B cell (primary cell): Measurements from ENCODE around the gene CEP85L. TPM values are rescaled to one million over a fixed set of nuclear protein-coding genes. Genes with fewer than 3 reads are reported as not detected.

Experiments used
- ATAC-seq: fragments of 200-7000 bp; cut with Tn5 transposase; one replicate; pipeline ENCODE4 v1.10.0; 2021; ENCODE audit warnings: low read depth, mild to moderate bottlenecking, moderate number of reproducible peaks, moderate library complexity
- CTCF ChIA-PET: fragments of 350-600 bp; sonication (Branson Sonifier 250); formaldehyde crosslinking; loops from one replicate; lab custom pipeline; 2021; ENCODE audit warnings: antibody characterized with exemption, inconsistent platforms; lab: Charles Lee
- POLR2A ChIA-PET: fragments of 350-600 bp; sonication (Branson Sonifier 250); formaldehyde crosslinking; loops from one replicate; lab custom pipeline; 2021; ENCODE audit warnings: antibody characterized with exemption; lab: Charles Lee
- DNase-seq: peaks from one replicate; pipeline ENCODE4 v3.0.0; 2013
- H2AFZ ChIP-seq: 2 replicates; pipeline ENCODE4 v1.6.1; 2012; ENCODE audit warnings: mild to moderate bottlenecking, low read depth, low read length; ENCODE audit not compliant: insufficient read depth, poor library complexity, severe bottlenecking
- H3K27ac ChIP-seq, 2 donors: 1 replicate in 1 of 2; 2 replicates in 1 of 2; pipeline ENCODE4 v1.5.1; 2012 to 2013; ENCODE audit warnings: low read length in 2 of 2, mild to moderate bottlenecking in 2 of 2, moderate library complexity in 1 of 2
- H3K27me3 ChIP-seq, 4 experiments: fragments of 200-600 bp in 1 of 4; sonication (generic) in 1 of 4; replicated peaks in 1 of 4; 1 replicate in 2 of 4; 2 replicates in 2 of 4; pipeline versions ENCODE4 v1.6.1 to v1.7.0; 2013 to 2016; ENCODE audit warnings: low read length in 3 of 4, mild to moderate bottlenecking in 2 of 4, mixed read lengths in 1 of 4, moderate library complexity in 1 of 4; ENCODE audit not compliant: insufficient read depth in 4 of 4, control insufficient read depth in 3 of 4; ENCODE audit errors: control extremely low read depth in 1 of 4
- H3K36me3 ChIP-seq, 2 experiments: replicated peaks in 1 of 2; 1 replicate in 1 of 2; 2 replicates in 1 of 2; pipeline versions ENCODE4 v1.6.1 to v1.7.1; 2013; ENCODE audit warnings: low read length in 1 of 2; ENCODE audit not compliant: insufficient read depth in 2 of 2, control insufficient read depth in 1 of 2; ENCODE audit errors: control extremely low read depth in 1 of 2, extremely low read depth in 1 of 2
- H3K4me1 ChIP-seq, 2 donors: fragments of 200-600 bp in 1 of 2; sonication (generic) in 1 of 2; 1 replicate in 1 of 2; 2 replicates in 1 of 2; pipeline versions ENCODE4 v1.5.1 to v1.6.1; 2013 to 2017; ENCODE audit warnings: low read length in 2 of 2; ENCODE audit not compliant: control insufficient read depth in 2 of 2, insufficient read depth in 2 of 2
- H3K4me2 ChIP-seq: replicated peaks from 2 replicates; pipeline ENCODE3; 2012; ENCODE audit warnings: mild to moderate bottlenecking, low read depth, low read length; ENCODE audit not compliant: poor library complexity, severe bottlenecking
- H3K4me3 ChIP-seq, 5 experiments: fragments of 200-600 bp in 1 of 5; sonication (generic) in 1 of 5; 1 replicate in 3 of 5; 2 replicates in 2 of 5; pipeline versions ENCODE4 v1.5.1 to v1.7.0; 2011 to 2016; ENCODE audit warnings: low read length in 4 of 5, mild to moderate bottlenecking in 4 of 5, low read depth in 2 of 5, control low read depth in 1 of 5, moderate library complexity in 1 of 5; ENCODE audit not compliant: insufficient read depth in 1 of 5; ENCODE audit errors: control extremely low read depth in 1 of 5, extremely low read depth in 1 of 5
- H3K79me2 ChIP-seq: fragments of 200-600 bp; sonication (generic); one replicate; pipeline ENCODE4 v1.6.0; 2016; ENCODE audit warnings: low read length; ENCODE audit not compliant: control insufficient read depth, insufficient read depth
- H3K9ac ChIP-seq: fragments of 200-600 bp; sonication (generic); 2 replicates; pipeline ENCODE4 v1.6.1; 2017; ENCODE audit warnings: mild to moderate bottlenecking, low read length, moderate library complexity
- H3K9me3 ChIP-seq, 3 donors: one replicate each; pipeline versions ENCODE4 v1.6.1 to v1.7.1; 2013; ENCODE audit warnings: low read length in 2 of 3; ENCODE audit not compliant: control insufficient read depth in 2 of 3, insufficient read depth in 1 of 3; ENCODE audit errors: control extremely low read depth in 1 of 3
- H4K20me1 ChIP-seq: 2 replicates; pipeline ENCODE4 v1.6.0; 2012; ENCODE audit warnings: mild to moderate bottlenecking, low read length; ENCODE audit not compliant: insufficient read depth, control insufficient read depth, poor library complexity, severe bottlenecking
- H3K27ac Mint-ChIP-seq: one replicate; pipeline ENCODE4 v1.8.0; 2021; ENCODE audit warnings: mixed read lengths
- H3K27me3 Mint-ChIP-seq: one replicate; pipeline ENCODE4 v1.8.0; 2021; ENCODE audit warnings: mixed read lengths
- H3K4me1 Mint-ChIP-seq: one replicate; pipeline ENCODE4 v1.8.0; 2021; ENCODE audit warnings: mixed read lengths
- H3K4me3 Mint-ChIP-seq: one replicate; pipeline ENCODE4 v1.8.0; 2021; ENCODE audit warnings: mixed read lengths
- H3K9me3 Mint-ChIP-seq: one replicate; pipeline ENCODE4 v1.8.0; 2022; ENCODE audit warnings: mixed read lengths; ENCODE audit not compliant: insufficient read depth
- EZH2 ChIP-seq: IDR thresholded peaks from 2 replicates; pipeline ENCODE4 v1.6.1; 2012; ENCODE audit warnings: borderline replicate concordance, low read depth, mild to moderate bottlenecking, moderate library complexity, low read length; ENCODE audit not compliant: insufficient read depth, poor library complexity, severe bottlenecking
- WGBS: methylation state at CpG from one replicate; pipeline ENCODE4 v1.1.5; 2013; ENCODE audit warnings: missing lambda C conversion rate; ENCODE audit not compliant: insufficient coverage; 5-methylcytosine and 5-hydroxymethylcytosine counted together
- intact Hi-C: fragments of 100-400 bp; cut with micrococcal nuclease; formaldehyde crosslinking; loops from one replicate; pipeline ENCODE4 v1.10.0; 2022
- polyA plus RNA-seq: library from polyadenylated mRNA; depleted of rRNA; stranded (reverse); fragments of >200 nt; gene quantifications from 2 replicates; pipeline ENCODE4 v1.2.3, GENCODE V29; 2012
- total RNA-seq, 2 donors: library from RNA; stranded (reverse); fragments of 120-200 nt in 1 of 2; gene quantifications; 1 replicate in 1 of 2; 2 replicates in 1 of 2; pipeline versions ENCODE4 v1.2.3 to v1.2.4, GENCODE V29; 2013 to 2022
- TF ChIP-seq, protein P1 (sequence below): fragments of 200-600 bp; IDR thresholded peaks from one replicate; pipeline ENCODE4 v1.8.0; 2022; ENCODE audit warnings: antibody characterized with exemption, mild to moderate bottlenecking

The CEP85L gene
- total and polyA plus RNA-seq, 2 donors (not counting 1 experiment from before 2014, with no cell fraction given), result 7.6 to 32.1 TPM

GRCh38 chr6:118495485-118496280 is 155.7 kb downstream of the CEP85L start:
- intact Hi-C loops, result no loop called here
- peaks cover 0 to 2% (median 0%) of the 10 kb centered on the region in 3 donors for H3K9me3 ChIP-seq
- ChIA-PET POLR2A (no interaction called here), CTCF (no interaction called here)
- H2AFZ ChIP-seq, result no peak overlapping the region
- peaks cover 0 to 26% of the 10 kb centered on the region in 2 experiments for H3K36me3 ChIP-seq
- Mint-ChIP-seq H3K4me3 (no peak overlapping the region), H3K9me3 (peaks cover 2% of the 10 kb centered on the region), H3K4me1 (no peaks in the 10 kb centered on the region), H3K27me3 (no peaks in the 10 kb centered on the region), H3K27ac (no peak overlapping the region)
- DNase-seq (no peak), ATAC-seq (no peak)
- no peak overlapping the region for H3K27ac ChIP-seq
- TF ChIP-seq, protein P1, sequence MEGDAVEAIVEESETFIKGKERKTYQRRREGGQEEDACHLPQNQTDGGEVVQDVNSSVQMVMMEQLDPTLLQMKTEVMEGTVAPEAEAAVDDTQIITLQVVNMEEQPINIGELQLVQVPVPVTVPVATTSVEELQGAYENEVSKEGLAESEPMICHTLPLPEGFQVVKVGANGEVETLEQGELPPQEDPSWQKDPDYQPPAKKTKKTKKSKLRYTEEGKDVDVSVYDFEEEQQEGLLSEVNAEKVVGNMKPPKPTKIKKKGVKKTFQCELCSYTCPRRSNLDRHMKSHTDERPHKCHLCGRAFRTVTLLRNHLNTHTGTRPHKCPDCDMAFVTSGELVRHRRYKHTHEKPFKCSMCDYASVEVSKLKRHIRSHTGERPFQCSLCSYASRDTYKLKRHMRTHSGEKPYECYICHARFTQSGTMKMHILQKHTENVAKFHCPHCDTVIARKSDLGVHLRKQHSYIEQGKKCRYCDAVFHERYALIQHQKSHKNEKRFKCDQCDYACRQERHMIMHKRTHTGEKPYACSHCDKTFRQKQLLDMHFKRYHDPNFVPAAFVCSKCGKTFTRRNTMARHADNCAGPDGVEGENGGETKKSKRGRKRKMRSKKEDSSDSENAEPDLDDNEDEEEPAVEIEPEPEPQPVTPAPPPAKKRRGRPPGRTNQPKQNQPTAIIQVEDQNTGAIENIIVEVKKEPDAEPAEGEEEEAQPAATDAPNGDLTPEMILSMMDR, result no peak
- TF ChIP-seq EZH2, result no peak
- H3K79me2 ChIP-seq, result no peaks in the 10 kb centered on the region
- no peaks in the 10 kb centered on the region for H3K4me1 ChIP-seq
- H3K9ac ChIP-seq, result no peak overlapping the region
- no peaks in the 10 kb centered on the region for H3K27me3 ChIP-seq
- H4K20me1 ChIP-seq, result no peaks in the 10 kb centered on the region
- no peak overlapping the region for H3K4me3 ChIP-seq
- H3K4me2 ChIP-seq, result no peak overlapping the region
- 100% methylated on average over 3 of the region's 5 CpGs for WGBS

DNA sequence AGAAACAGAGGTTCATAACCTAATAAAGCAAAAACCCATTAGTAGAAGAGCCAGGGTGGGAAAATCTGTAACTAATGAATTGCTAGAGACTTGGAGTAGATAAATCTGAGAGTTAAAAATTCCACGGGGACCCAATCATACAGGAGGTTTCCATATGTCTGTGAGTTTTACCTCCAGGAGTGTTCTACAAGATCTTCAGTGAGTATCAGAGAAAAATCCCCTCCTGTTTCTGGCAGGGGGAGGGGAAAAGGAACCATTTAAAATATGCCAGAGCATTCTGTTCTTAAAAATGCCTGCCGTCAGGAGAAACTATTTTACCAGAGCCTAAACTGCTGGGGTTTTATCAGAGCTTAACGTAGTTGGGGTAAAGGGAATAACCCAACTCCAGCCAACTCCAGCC is 157.3 kb downstream of the CEP85L start:
- Mint-ChIP-seq H3K9me3 (peaks cover 9% of the 10 kb centered on the region), H3K27ac (no peak overlapping the region), H3K4me1 (no peaks in the 10 kb centered on the region), H3K4me3 (no peak overlapping the region), H3K27me3 (no peaks in the 10 kb centered on the region)
- Histone ChIP-seq H3K9ac (no peak overlapping the region), H3K4me3 (no peak overlapping the region), H4K20me1 (no peaks in the 10 kb centered on the region), H3K27me3 (no peaks in the 10 kb centered on the region), H3K27ac (no peak overlapping the region), H3K9me3 (peaks cover under 1 to 6% (median 1%) of the 10 kb centered on the region in 3 donors), H3K4me2 (no peak overlapping the region), H2AFZ (no peak overlapping the region), H3K79me2 (no peaks in the 10 kb centered on the region), H3K36me3 (peaks cover 3 to 34% of the 10 kb centered on the region in 2 experiments), H3K4me1 (no peaks in the 10 kb centered on the region)
- intact Hi-C loops, result no loop called here
- DNase-seq, result no peak
- no peak for ATAC-seq
- TF ChIP-seq EZH2, result no peak
- TF ChIP-seq, protein P1, result no peak
- WGBS, result no CpG with 5 or more reads among the region's 3 CpGs
- ChIA-PET CTCF (interaction anchor here (0.5 kb wide), 1 partner anchor 633 kb away, joined by 3 read pairs; no protein-coding TSS in a partner anchor), POLR2A (no interaction called here)
